Measurements from ENCODE around the gene ARFRP1.

GRCh38 chr20:63692436-63693082, 15.2 kb downstream of the ARFRP1 start:
- TF ChIP-seq FOXP1 (CRISPR knock-in tag; IDR thresholded peaks at IDR 0.05; ENCODE audit: borderline replicate concordance), result no peak
- TF ChIP-seq CTCF (IDR thresholded peaks at IDR 0.05), result no peak
- TF ChIP-seq E2F5 (CRISPR knock-in tag; IDR thresholded peaks at IDR 0.05), result no peak
- no peak for TF ChIP-seq AFF4 (CRISPR knock-in tag; IDR thresholded peaks at IDR 0.05; ENCODE audit: borderline replicate concordance)
- TF ChIP-seq ARID4B (CRISPR knock-in tag; IDR thresholded peaks at IDR 0.05; ENCODE audit: borderline replicate concordance), result no peak
- TF ChIP-seq ZBTB43 (CRISPR knock-in tag; IDR thresholded peaks at IDR 0.05), result no peak
